Choroid plexus epithelial cell (primary cell): ENCODE results near the gene GMEB2.

Experiments used
- DNase-seq: peaks from one replicate; pipeline ENCODE4 v3.0.0-alpha.2; 2010; ENCODE audit warnings: low read depth
- H3K4me3 ChIP-seq: 2 replicates; pipeline ENCODE4 v1.5.1; 2011; ENCODE audit warnings: low read depth, mild to moderate bottlenecking, control low read depth, low read length, moderate library complexity
- TF ChIP-seq, protein P1 (sequence below): conservative IDR thresholded peaks from 2 replicates; pipeline ENCODE4 v1.5.1; 2011; ENCODE audit warnings: low read depth, mild to moderate bottlenecking, control low read depth, inconsistent platforms, low read length, moderate library complexity

GMEB2 gene

DNA sequence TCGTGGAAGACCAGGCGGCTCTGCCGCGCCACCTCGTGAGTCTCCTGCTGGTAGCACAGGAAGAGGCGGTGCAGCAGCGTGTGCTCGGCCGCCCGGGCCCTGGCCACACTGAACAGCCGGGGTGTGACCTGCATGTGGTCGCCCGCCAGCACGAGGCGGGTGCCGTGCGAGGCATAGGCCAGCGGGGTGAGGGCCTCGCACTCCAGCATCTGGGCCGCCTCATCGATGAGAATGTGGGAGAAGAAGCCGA lies 59.8 kb downstream of the GMEB2 start:
- H3K4me3 ChIP-seq = no peak overlapping the region
- TF ChIP-seq, protein P1, sequence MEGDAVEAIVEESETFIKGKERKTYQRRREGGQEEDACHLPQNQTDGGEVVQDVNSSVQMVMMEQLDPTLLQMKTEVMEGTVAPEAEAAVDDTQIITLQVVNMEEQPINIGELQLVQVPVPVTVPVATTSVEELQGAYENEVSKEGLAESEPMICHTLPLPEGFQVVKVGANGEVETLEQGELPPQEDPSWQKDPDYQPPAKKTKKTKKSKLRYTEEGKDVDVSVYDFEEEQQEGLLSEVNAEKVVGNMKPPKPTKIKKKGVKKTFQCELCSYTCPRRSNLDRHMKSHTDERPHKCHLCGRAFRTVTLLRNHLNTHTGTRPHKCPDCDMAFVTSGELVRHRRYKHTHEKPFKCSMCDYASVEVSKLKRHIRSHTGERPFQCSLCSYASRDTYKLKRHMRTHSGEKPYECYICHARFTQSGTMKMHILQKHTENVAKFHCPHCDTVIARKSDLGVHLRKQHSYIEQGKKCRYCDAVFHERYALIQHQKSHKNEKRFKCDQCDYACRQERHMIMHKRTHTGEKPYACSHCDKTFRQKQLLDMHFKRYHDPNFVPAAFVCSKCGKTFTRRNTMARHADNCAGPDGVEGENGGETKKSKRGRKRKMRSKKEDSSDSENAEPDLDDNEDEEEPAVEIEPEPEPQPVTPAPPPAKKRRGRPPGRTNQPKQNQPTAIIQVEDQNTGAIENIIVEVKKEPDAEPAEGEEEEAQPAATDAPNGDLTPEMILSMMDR = no peak
- DNase-seq = no peak

DNA sequence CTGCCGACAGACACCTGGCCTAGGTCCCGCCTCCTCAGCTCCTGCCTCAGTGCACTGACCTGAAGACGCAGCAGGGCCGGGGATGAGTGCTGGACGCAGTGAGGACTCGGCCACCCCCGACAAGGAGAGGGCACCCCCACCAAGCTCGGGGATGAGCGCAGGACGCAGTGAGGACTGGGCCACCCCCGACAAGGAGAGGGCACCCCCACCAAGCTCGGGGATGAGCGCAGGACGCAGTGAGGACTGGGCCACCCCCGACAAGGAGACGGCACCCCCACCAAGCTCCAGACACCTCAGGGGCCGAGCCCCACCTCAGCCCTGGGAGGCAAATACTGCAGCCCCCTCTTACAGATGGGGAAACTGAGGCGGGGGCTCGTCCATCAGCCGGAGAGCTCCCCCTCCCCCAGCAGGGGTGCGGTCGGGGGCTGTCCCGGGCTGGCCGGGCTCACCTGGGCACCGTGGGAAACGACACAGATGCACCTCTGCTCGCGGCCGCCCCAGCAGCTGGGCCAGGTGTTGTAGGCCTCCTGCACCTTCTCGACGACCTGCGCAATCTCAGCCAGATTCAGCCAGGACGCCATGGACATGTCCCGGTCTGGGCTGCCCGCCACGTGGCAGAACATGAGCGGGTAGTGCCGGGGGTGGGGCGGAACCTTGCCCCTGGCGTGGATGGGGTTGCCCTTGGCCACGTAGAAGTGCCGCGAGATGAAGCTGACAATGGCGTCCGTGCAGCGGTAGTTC lies 60.3 kb downstream of the GMEB2 start:
- TF ChIP-seq, protein P1 = no peak
- no peak for DNase-seq
- no peak overlapping the region for H3K4me3 ChIP-seq

DNA sequence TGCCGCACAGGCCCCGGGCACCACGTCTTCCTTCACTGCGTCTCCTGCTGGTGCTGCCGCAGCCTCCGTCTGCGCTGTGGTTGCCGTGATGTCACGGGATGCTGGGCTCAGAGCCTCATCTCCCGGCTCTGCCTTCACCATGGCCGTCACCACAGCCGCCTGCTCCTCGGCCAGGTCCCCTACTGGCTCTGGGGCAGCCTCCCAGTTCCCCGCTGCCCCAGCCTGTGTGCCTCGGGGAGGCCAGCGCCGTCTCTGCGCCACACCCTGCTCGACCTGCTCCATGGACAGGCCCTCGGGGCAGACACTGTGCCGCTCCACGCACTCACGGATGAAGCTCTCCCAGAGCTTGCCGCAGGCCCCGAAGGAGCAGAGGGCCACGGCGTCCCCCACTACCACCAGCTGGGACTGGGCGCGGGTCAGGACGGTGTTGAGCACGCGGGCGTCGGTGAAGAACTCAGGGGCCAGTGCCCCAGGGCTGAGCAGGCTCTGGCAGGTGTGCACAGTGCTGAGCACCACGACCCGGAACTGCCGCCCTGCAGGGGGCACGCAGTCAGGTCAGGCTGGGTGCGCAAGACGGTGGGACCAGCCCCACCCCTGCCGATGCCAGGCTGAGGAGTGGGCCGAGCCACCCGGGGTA lies 61.1 kb downstream of the GMEB2 start:
- DNase-seq = no peak
- TF ChIP-seq, protein P1 = no peak
- no peak overlapping the region for H3K4me3 ChIP-seq

DNA sequence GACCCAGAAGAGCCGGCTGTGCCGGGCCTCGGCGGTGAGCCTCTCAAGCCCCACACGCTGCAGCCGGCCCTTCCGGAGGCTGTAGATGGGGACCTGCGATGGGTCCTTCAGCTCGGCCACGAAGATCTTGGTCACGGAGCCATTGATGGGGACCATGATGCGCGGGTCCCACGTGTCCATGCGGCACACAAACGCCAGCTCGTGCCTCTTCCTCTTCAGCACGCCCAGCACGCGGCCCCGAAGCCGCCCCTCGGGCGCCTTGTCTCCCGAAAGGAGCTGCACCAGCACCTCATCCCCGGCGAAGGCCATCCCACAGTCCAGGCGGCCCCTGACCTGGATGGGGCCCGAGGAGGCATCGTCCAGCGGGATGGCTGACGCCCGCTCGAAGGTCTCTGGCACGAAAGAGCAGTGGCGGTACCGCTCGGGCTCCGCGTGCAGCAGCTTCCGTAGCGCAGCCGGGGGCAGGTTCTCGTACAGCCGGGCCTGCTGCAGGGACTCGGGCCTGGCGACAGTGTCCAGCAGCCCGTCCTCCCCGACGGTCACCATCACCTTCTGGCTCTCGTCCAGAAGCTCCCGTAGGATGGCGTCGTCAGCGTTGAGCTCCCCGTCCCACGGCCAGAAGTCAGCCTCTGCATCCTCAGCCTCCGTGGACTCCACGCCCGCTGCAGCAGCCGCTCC lies 61.7 kb downstream of the GMEB2 start:
- no peak overlapping the region for H3K4me3 ChIP-seq
- TF ChIP-seq, protein P1 = no peak
- no peak for DNase-seq

DNA sequence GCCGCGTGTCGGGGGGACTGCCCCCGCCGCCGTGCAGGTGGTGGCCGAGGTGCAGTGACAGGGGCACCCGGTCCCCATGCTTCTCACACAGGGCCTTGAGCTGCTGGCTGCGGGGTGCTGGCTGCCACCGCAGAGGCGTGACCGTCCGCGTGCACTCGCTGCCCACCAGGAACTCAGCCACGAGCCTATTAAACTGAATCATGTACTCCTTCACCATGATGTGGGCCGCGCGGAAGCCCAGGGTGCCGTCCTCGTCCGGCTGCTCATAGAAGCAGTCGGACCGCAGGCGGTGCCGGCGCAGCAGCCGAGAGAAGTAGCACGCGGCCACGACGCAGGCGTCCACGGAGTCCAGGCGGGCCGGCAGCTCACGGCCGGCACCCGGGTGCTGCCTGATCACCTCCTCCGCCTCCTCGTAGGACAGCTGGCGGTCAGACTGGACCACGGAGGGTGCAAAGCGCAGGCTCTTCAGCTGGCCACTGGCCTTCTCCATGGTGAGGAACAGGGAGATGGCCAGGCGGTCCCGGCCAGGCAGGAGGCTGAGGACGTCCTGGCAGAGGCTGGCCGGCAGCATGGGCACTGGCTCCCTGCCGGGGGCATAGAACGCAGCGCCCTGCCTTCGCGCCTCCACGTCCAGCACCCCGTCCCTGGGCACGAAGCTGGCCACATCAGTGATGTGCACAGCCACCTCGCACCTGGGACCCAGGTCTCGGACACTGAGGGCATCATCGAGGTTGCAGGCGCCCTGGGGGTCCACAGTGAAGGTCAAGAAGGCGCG lies 62.7 kb downstream of the GMEB2 start:
- TF ChIP-seq, protein P1 = no peak
- DNase-seq = no peak
- no peak overlapping the region for H3K4me3 ChIP-seq

DNA sequence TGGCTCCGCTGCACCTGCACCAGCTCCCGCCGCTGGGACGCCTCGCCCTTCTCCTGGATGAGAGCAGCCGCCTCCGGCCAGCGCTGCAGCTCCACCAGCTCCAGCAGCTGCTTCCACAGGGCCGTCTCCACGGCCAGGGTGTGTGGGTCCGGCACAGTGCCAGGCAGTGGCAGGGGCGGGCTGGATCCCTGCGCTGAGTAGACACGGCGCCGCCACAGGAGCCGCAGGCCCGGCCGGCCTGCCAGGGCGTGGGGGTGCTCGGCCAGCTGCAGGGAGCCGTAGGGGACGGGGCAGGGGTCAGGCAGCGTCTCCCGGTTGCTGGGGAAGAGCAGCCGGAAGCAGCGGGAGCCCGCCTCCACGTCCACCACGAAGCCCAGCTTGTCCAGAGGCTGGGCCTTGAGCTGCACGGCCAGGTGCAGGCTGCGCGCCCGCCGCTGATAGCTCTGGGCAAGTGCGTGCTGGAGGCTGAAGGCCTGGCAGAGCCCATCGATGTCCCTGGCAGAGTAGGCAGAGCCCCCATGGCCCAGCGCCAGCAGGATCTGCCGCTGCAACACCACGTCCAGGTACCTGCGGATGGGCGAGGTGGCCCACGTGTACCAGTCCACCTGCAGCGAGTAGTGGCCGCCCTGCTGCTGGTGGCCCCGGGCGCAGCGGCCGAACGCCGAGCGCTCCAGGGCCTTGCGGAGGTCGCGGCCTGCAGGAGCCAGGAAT lies 63.5 kb downstream of the GMEB2 start:
- no peak for DNase-seq
- TF ChIP-seq, protein P1 = no peak
- no peak overlapping the region for H3K4me3 ChIP-seq
